Neuron (in vitro differentiated cells): ENCODE results near the gene ZBED4.
A peak's percentile ranks its signal among the peaks of the same experiment; 100 is the strongest.

ENCODE experiments used
- H2AFZ ChIP-seq: one replicate; pipeline ENCODE4 v1.6.1; 2013; ENCODE audit warnings: low read depth, mild to moderate bottlenecking, inconsistent platforms, low read length, moderate library complexity
- H3K27me3 ChIP-seq: one replicate; pipeline ENCODE4 v1.6.1; 2013; ENCODE audit warnings: low read length; ENCODE audit not compliant: insufficient read depth
- H3K36me3 ChIP-seq: one replicate; pipeline ENCODE4 v1.6.1; 2013; ENCODE audit warnings: low read length; ENCODE audit not compliant: insufficient read depth
- H3K4me1 ChIP-seq: one replicate; pipeline ENCODE4 v1.6.1; 2013; ENCODE audit warnings: low read length; ENCODE audit not compliant: insufficient read depth
- H3K4me3 ChIP-seq: 2 replicates; pipeline ENCODE4 v1.5.1; 2013; ENCODE audit warnings: mild to moderate bottlenecking, low read length, moderate library complexity
- H3K9me3 ChIP-seq: one replicate; pipeline ENCODE4 v1.6.1; 2013; ENCODE audit warnings: low read length

Gene ZBED4

GRCh38 chr22:49909476-49910205 lies 56.0 kb downstream of the ZBED4 start:
- Histone ChIP-seq H3K36me3 (peaks cover 29% of the 10 kb centered on the region), H3K4me1 (no peaks in the 10 kb centered on the region), H2AFZ (no peak overlapping the region), H3K9me3 (no peaks in the 10 kb centered on the region), H3K27me3 (no peaks in the 10 kb centered on the region), H3K4me3 (no peak overlapping the region)

GRCh38 chr22:49910229-49911155 lies 56.8 kb downstream of the ZBED4 start:
- no peak overlapping the region for H3K4me3 ChIP-seq
- H3K27me3 ChIP-seq: no peaks in the 10 kb centered on the region
- no peak overlapping the region for H2AFZ ChIP-seq
- no peaks in the 10 kb centered on the region for H3K4me1 ChIP-seq
- H3K36me3 ChIP-seq: peaks cover 29% of the 10 kb centered on the region
- no peaks in the 10 kb centered on the region for H3K9me3 ChIP-seq

- H3K4me3 ChIP-seq: no peak overlapping the region
- no peaks in the 10 kb centered on the region for H3K9me3 ChIP-seq
- peaks cover 27% of the 10 kb centered on the region for H3K36me3 ChIP-seq
- H2AFZ ChIP-seq: no peak overlapping the region
- H3K4me1 ChIP-seq: no peaks in the 10 kb centered on the region
- no peaks in the 10 kb centered on the region for H3K27me3 ChIP-seq
These were observed 58.4 kb downstream of the ZBED4 start for GRCh38 chr22:49911881-49912625.

DNA sequence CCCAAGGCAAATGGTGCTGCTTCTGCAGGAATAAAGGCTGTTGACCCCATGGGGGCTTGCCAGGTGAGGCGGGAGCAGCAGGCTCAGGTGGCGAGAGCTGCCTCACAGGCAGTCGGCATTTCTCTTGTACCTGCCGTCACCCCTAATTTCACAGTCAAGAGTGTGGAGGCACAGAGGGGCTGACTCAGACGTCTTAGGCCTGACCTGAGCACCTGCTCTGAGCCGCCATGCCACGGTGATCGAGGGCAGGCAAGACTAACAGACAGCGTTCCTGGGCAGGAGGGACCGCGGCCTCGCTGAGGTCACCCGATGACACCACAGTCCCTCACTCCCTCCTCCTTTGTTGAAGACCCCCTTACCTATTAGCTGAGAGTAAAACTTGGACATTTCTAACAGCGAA lies 59.4 kb downstream of the ZBED4 start:
- Histone ChIP-seq H2AFZ (no peak overlapping the region), H3K36me3 (peaks cover 19% of the 10 kb centered on the region), H3K9me3 (no peaks in the 10 kb centered on the region), H3K4me3 (no peak overlapping the region), H3K27me3 (no peaks in the 10 kb centered on the region), H3K4me1 (peaks cover 4% of the 10 kb centered on the region)

DNA sequence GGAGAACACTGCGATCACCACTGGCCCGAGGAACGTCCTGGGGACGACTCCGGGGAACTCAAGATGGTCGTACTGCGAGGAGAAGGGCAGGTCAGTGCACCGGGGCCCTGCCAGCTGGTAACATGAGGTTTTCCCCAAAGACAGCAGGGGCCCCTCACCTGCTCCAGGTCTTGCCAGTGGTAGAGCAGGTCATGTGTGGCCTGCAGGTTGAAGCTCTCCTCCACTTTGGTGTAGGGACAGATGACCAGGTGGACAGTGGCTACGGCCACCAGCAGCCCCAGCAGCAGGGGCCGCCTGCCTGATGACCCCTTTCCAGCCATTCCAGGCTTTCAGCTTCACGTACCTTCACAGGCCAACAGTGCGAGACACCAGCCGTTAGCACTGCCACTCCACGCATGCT lies 59.8 kb downstream of the ZBED4 start:
- H2AFZ ChIP-seq: no peak overlapping the region
- no peaks in the 10 kb centered on the region for H3K9me3 ChIP-seq

GRCh38 chr22:49914256-49914655 lies 60.6 kb downstream of the ZBED4 start:
- no peaks in the 10 kb centered on the region for H3K27me3 ChIP-seq
- no peak overlapping the region for H2AFZ ChIP-seq
- H3K9me3 ChIP-seq: no peaks in the 10 kb centered on the region
- H3K4me1 ChIP-seq: peaks cover 10% of the 10 kb centered on the region
- H3K36me3 ChIP-seq: peaks cover 14% of the 10 kb centered on the region
- H3K4me3 ChIP-seq: no peak overlapping the region

More for the DNA sequence above, 59.8 kb downstream of the ZBED4 start:
- Histone ChIP-seq H3K4me1 (peaks cover 4% of the 10 kb centered on the region), H3K27me3 (no peaks in the 10 kb centered on the region), H3K36me3 (peaks cover 18% of the 10 kb centered on the region), H3K4me3 (no peak overlapping the region)

DNA sequence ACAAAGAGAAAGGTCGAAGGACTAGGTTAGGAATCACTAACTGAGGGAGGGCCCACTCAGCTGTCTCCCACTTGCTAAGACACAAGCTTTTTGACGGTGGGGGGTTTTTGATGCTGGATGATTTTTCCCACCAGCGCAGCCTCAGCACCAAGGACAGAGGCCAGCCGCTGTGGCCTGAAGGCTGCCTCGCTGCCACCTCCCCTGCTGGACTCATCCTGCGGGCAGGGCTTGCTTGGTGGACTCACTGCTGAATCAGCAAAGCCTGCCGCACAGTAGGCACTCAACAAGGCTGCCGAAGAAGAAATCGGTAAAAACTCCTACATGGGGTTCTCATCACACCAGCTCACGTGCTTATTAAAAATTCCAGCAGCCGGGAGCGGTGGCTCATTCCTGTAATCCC lies 62.0 kb downstream of the ZBED4 start:
- Histone ChIP-seq H3K4me3 (no peak overlapping the region), H3K36me3 (peaks cover 16% of the 10 kb centered on the region), H3K4me1 (peaks cover 14% of the 10 kb centered on the region), H3K9me3 (no peaks in the 10 kb centered on the region), H2AFZ (no peak overlapping the region), H3K27me3 (no peaks in the 10 kb centered on the region)

- peaks cover 14% of the 10 kb centered on the region for H3K4me1 ChIP-seq
- H3K4me3 ChIP-seq: peak overlapping the region; percentile 8
- peaks cover 16% of the 10 kb centered on the region for H3K36me3 ChIP-seq
- H3K27me3 ChIP-seq: no peaks in the 10 kb centered on the region
- H2AFZ ChIP-seq: no peak overlapping the region
- no peaks in the 10 kb centered on the region for H3K9me3 ChIP-seq
These were observed 63.2 kb downstream of the ZBED4 start for GRCh38 chr22:49916831-49917230.

DNA sequence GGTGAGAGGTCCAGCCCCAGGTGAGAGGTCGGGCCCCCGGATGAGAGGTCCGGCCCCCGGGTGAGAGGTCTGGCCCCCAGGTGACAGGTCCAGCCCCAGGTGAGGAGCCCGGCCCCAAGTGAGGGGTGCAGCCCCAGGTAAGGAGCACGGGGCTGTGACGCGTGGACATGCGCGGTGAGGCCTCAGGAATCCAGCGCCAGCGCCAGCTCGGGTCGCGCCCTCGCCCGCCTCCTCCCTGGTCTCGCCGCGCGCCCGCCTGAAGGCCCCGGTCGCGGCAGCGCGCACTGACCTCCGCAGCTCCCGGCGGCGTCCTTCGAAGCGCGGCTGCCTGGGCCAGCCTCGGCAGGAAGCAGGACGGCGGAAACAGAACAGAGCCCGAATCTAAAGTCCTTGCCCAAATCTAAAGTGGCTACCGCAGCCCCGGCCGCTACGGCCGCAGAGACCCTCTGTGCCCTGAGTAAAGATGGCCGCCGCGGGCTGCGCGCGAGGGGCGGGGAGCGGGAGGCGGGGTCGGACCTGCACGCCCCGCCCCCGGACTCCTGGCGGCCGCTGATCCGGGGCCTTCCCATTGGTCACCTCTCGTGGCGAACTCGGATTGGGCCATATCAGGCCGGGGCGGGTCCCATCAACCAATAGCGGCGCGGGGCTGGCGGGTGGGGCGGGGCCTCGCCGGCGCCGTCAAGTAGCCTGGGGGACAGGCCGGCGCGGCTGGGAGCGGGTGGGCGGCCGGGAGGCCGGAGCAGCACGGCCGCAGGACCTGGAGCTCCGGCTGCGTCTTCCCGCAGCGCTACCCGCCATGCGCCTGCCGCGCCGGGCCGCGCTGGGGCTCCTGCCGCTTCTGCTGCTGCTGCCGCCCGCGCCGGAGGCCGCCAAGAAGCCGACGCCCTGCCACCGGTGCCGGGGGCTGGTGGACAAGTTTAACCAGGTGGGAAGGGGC lies 64.6 kb downstream of the ZBED4 start, which contains the start of the genes ALG12 and CRELD2:
TSS of gene ALG12 (minus strand) at position 465 of the 937 bp plus-strand sequence. CDS start 4,673 bp downstream, outside the sequence.
TSS of gene CRELD2 (plus strand) at position 661 of the 937 bp plus-strand sequence. CDS start at position 797, 136 bp downstream.
- peaks cover 14% of the 10 kb centered on the region for H3K4me1 ChIP-seq
- peaks cover 9% of the 10 kb centered on the region for H3K36me3 ChIP-seq
- H3K27me3 ChIP-seq: no peaks in the 10 kb centered on the region
- H3K4me3 ChIP-seq: peak within 1 kb of the TSS; percentile 79
- H2AFZ ChIP-seq: peak within 1 kb of the TSS; percentile 77
- no peaks in the 10 kb centered on the region for H3K9me3 ChIP-seq

GRCh38 chr22:49918911-49919881 lies 65.6 kb downstream of the ZBED4 start:
- Histone ChIP-seq H2AFZ (peak overlapping the region; percentile 75), H3K4me3 (peak overlapping the region; percentile 72)

GRCh38 chr22:49920859-49921258 lies 67.2 kb downstream of the ZBED4 start:
- no peak overlapping the region for H2AFZ ChIP-seq
- H3K4me1 ChIP-seq: peaks cover 14% of the 10 kb centered on the region
- no peak overlapping the region for H3K4me3 ChIP-seq
- no peaks in the 10 kb centered on the region for H3K9me3 ChIP-seq
- peaks cover 7% of the 10 kb centered on the region for H3K36me3 ChIP-seq
- no peaks in the 10 kb centered on the region for H3K27me3 ChIP-seq

More at GRCh38 chr22:49918911-49919881, 65.6 kb downstream of the ZBED4 start:
- H3K36me3 ChIP-seq: peaks cover 5% of the 10 kb centered on the region
- no peaks in the 10 kb centered on the region for H3K27me3 ChIP-seq
- H3K4me1 ChIP-seq: peaks cover 14% of the 10 kb centered on the region
- no peaks in the 10 kb centered on the region for H3K9me3 ChIP-seq
